Measurements from ENCODE around the gene TAS2R14.

The TAS2R14 gene

GRCh38 chr12:10939163-10939562 lies at the start of gene TAS2R14:
Gene TAS2R14 (minus strand): TSS chr12:10939263. CDS start chr12:10939207, 56 bp downstream.
- no peak for DNase-seq (ENCODE audit: low read depth)

GRCh38 chr12:10986812-10987211 lies 47.7 kb upstream of the TAS2R14 start, which contains the start of gene TAS2R50:
Gene TAS2R50 (minus strand): TSS chr12:10986912. CDS start chr12:10986860, 52 bp downstream.
- no peak for DNase-seq (ENCODE audit: low read depth)

- no peak for DNase-seq (ENCODE audit: low read depth)
These were observed 43.2 kb upstream of the TAS2R14 start for GRCh38 chr12:10982244-10982643.

DNA sequence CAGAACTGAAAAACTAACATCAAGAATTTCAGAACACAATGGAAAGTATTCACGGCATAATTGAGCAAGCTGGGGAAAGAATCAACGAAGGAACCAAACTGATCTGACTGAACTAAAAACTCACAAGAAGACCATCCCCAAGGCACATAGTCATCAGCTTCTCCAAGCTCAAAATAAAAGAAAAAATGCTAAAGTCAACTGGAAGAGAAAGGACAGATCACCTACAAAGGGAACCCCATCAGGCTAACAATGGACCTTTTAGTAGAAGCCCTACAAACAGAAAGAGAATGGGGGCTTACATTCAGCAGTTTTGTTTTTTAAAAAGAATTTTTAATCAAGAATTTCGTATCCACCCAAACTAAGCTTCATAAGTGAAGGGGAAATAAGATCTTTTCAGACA lies 35.9 kb upstream of the TAS2R14 start:
- no peak for DNase-seq (ENCODE audit: low read depth)

DNA sequence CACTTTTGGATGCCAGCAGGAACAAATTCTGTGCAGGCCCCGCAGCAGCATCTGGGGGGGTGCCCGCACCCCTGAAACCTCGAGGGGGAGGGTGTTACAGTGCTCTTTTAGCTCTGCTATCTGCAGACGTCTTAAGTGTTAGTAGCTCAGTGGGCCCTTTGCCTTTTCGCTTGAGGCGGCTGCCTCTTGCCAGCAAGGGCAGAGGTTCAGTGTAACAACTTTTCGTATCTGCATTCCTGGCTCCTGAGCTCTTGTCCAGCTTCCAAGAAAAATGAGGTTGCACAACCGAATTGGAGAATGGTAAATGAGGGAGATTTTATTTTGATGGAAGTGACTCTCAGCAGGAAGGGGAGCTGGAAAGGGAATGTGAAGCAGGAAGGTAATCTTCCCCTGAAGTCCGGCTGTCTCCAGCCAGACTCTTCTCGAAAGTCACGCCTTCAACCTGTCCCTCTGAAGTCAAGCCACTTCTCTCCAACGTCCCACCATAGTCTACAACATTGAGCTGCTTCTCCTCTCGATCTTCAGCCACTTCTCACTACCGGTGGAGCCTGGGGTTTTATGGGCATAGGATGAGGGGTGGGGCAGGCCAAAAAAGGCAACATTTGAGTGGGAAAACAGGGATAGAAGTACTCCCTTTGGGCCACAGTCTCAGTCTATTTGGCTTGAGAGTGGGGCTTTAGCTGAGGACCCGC lies 29.8 kb upstream of the TAS2R14 start:
- DNase-seq (ENCODE audit: low read depth) = peak; percentile 78

GRCh38 chr12:10967409-10967808 lies 28.3 kb upstream of the TAS2R14 start:
- peak; percentile 68 for DNase-seq (ENCODE audit: low read depth)

DNA sequence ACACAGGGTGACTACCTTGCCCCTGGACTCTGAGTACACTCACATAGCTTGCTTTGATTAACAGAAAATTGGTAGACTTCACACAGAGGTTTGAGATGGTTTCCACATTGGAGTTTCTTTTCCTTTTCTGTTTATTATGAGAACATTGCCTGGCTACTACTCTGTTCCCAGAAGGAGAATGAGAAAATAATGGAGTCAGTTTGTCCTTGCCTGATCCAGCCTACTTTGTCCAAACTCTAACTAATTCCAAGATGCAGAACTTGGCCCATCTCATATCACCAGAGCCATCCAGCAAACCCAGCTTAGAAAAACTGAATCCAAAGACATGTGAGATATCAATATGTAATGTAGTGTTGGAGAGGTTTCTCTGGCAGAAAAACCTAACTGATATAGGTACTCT lies 27.3 kb upstream of the TAS2R14 start:
- DNase-seq (ENCODE audit: low read depth) = no peak

DNA sequence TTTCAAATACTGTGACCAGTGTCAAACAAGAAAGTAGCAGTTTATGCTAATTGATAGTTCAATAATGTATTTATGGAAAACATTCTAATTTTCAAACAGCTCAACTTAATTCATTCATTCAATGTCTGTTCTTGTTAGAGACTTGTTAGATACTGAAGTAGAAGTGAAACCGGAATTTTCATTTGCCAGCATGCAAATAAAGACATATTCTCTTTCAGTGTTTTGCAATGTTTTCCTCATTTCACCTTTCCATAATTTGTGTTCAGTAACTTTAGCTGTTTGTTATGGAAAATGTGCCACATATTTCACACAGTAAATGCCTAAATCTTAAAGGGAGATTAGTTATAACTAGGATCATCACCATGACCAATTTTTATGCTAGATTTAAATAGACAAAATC lies 26.4 kb upstream of the TAS2R14 start:
- no peak for DNase-seq (ENCODE audit: low read depth)

DNA sequence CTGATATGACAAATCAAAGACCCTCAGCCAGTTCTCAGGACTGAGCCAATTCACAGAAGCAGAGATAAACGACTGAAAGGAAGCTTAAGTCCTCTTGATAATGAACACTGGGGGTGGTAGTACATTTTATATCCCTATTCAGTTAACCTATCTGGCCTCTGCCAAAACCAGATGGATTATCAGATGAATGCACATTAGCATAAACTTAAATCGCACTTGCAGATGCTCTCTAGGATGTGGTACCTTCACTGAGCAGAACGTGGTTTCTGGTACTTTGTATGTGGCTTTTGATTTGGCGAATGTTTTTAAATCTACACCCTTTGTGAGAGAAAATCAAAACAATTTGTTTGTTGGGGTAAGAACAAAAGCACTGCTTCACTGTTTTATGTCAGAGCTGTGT lies 21.1 kb upstream of the TAS2R14 start:
- no peak for DNase-seq (ENCODE audit: low read depth)

GRCh38 chr12:10959804-10960203 lies 20.7 kb upstream of the TAS2R14 start:
- no peak for DNase-seq (ENCODE audit: low read depth)

- no peak for DNase-seq (ENCODE audit: low read depth)
These were observed 18.7 kb upstream of the TAS2R14 start for GRCh38 chr12:10957741-10958140.

- DNase-seq (ENCODE audit: low read depth) = no peak
These were observed 17.0 kb upstream of the TAS2R14 start for GRCh38 chr12:10956085-10956484.

- no peak for DNase-seq (ENCODE audit: low read depth)
These were observed 13.6 kb upstream of the TAS2R14 start for GRCh38 chr12:10952645-10953044.

DNA sequence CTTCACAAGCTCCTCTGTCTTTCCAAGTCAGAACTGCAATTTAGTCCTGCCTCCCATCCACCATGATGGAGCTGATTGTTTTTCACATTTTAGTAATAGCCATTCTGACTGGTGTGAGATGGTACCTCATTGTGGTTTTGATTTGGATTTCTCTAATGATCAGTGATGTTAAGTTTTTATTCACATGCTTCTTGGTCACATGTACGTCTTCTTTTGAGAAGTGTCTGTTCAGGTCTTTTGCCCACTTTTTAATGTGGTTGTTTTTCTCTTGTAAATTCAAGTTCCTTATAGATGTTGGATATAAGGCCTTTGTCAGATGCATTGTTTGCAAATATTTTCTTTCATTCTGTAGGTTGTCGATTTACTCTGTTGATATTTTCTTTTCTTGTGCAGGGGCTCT lies 4.1 kb upstream of the TAS2R14 start:
- DNase-seq (ENCODE audit: low read depth) = no peak

GRCh38 chr12:10941916-10942607 lies 3.0 kb upstream of the TAS2R14 start:
- DNase-seq (ENCODE audit: low read depth) = no peak

- no peak for DNase-seq (ENCODE audit: low read depth)
These were observed 2.3 kb upstream of the TAS2R14 start for GRCh38 chr12:10941369-10941768.

DNA sequence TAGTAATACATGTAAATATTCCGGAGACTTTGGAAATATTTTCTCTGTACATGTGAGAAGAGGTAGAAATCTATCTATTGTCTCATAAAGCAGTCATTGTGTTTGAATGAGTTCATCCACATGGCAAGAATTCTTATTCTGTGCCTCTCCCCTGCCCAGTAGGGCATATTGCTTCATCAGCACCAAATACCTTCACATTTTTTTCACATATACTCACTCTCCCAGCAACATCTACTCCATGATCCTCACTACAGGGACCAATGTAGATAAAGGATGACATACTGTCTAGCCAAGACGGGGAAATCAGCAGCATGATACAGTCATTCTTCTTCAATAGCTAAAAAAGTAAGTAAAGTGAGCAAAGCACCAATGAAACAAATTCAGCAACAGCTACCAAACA lies 1.3 kb upstream of the TAS2R14 start:
- peak; percentile 1 for DNase-seq (ENCODE audit: low read depth)

GRCh38 chr12:10936506-10936905 lies 2.6 kb downstream of the TAS2R14 start:
- no peak for DNase-seq (ENCODE audit: low read depth)

DNA sequence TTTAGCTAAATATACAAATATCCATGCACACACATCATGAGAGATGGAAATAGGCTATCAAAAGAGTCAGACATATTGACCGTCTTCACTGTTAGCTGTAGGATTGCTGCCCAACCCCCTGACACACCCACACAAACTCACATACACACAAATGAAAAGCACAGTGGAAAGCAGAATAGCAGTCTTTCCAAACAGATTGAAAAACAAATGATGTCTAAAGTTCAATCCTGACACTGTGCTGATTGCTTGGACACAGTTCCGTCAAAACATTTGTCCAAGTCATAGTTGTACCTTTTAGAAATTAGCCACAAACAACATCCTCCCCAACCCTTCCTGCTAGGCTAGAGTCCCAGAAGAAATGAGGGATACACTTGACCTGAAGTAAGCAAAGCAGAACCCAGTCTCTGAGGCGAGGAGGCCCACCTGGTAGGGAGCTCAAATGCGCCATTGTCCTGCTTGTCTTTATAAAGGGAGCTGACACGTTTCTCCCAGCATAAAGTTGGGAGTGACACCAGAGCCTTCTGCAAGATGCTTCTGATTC lies 10.2 kb downstream of the TAS2R14 start, which contains the start of gene PRH2:
Gene PRH2, plus strand, starts transcription at position 491 of the 541 bp plus-strand sequence. Its CDS starts 38 bp downstream, at position 529.
- DNase-seq (ENCODE audit: low read depth) = no peak

DNA sequence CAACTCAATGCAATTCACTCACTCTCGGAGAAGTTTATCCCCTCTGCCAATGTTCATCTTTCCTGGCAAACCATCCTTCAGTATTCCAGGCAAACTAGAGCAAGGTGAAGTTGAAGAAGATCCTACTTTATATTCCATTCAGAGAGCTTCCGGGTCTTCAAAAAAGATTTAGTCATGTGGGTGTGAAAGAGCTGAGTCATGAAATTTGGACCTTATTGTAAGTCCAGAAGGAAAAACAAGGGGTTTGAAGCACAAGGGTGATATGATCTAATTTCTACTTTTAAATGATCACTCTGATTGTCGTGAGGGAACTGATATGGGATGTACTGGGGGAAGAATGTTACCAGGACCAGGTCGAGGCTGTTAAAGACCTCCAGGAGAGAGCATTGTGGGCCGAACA lies 12.8 kb downstream of the TAS2R14 start:
- no peak for DNase-seq (ENCODE audit: low read depth)

DNA sequence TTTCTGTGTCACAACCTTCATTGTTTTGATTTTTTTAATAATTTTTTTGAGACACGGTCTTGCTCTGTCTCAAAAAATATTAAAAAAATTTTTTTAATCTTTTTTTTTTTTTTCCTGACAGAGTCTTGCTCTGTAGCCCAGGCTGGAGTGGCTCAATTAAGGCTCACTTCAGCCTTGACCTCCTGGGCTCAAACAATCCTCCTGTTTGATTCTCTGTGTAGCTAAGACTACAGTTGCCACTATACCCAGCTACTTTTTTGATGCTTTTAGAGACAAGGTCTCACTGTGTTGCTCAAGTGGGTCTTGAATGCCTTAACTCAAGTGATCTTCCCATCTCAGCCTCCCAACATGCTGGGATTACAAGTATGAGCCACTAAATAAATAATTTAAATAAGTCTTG lies 19.3 kb downstream of the TAS2R14 start:
- no peak for DNase-seq (ENCODE audit: low read depth)

DNA sequence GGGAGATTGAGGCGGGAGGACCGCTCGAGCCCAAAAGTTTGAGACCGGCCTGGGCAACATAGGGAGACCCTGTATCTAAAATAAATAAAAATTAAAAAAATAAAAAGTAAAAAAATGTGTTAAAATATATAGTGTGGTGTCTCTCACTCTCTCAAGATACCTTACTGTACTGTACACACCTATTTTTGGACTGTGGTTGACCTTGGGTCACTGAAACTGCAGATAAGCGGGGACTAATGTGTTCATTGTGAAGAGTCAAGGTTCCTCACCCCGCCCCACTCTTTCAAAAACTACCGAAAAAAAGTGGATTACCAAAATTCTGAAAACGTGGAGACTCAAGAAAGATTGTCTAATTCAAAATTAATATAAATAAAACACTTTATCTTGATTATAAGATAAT lies 28.7 kb downstream of the TAS2R14 start:
- DNase-seq (ENCODE audit: low read depth) = no peak

DNA sequence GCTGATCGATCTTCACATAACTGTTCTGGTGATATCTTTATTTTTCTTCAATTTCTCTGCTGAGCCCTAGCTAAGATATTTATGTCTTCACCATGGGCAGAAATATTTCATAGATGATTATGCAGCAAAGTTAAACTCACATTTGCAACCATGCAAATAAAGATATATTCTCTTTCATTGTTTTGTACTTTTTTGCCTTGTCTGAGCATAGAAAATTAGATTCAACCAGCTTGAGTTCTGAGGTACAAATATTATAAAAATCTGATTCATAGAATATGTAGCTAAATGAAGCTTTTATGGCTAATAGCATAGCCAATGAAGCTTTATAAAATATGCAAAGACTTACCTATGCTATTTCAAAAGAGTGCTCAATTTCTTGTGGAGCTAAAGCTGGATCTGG lies 29.6 kb downstream of the TAS2R14 start, which contains the start of gene TAS2R13:
Gene TAS2R13, minus strand, starts transcription at position 101 of the 400 bp plus-strand sequence. CDS start 264 bp downstream, outside the sequence.
- DNase-seq (ENCODE audit: low read depth) = no peak
